Measurements from ENCODE around the gene CD55.
"Not testable (repeated sequence)": the region's sequence is repeated elsewhere in the genome, so short reads cannot be mapped to it uniquely, and the experiment has no call there.

Gene CD55

DNA sequence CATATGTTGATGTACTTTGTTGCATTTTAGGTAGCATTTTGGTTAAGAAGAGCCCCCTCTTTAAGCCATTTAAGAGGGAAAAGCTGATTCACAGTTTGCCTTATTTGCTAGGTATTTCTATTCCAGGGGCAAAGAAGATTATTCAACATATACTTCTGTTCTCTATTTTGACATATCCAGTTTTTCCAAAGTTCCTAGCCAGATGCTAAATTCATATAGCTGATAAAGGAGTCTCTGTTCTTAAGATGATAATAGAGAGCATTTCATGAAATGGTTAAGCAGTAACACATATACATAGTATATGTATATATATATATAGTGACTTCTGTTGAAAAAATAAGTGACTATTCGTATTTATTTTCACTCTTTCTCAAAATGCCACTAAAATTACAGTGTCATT lies 15.5 kb upstream of the CD55 start:
- no peak for DNase-seq

DNA sequence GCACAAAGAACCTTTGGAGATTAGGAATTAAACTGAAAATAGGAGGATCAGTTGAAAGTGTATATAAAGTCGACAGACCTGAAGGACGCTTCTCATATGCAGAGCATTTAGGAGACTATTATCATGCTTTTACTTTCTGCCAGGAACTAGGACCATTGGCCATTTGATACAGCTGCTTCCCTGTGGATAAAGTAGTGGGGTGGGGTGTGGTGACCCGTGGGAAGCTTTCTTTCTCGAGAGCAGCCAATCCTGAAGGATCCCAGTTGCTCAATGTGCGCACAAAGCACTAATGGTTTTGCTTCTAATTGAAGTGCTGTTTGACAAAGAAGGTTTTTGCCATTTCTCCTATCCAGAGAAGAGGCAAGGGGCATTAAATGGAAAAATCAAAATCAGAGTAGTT lies 14.9 kb upstream of the CD55 start:
- DNase-seq: no peak

DNA sequence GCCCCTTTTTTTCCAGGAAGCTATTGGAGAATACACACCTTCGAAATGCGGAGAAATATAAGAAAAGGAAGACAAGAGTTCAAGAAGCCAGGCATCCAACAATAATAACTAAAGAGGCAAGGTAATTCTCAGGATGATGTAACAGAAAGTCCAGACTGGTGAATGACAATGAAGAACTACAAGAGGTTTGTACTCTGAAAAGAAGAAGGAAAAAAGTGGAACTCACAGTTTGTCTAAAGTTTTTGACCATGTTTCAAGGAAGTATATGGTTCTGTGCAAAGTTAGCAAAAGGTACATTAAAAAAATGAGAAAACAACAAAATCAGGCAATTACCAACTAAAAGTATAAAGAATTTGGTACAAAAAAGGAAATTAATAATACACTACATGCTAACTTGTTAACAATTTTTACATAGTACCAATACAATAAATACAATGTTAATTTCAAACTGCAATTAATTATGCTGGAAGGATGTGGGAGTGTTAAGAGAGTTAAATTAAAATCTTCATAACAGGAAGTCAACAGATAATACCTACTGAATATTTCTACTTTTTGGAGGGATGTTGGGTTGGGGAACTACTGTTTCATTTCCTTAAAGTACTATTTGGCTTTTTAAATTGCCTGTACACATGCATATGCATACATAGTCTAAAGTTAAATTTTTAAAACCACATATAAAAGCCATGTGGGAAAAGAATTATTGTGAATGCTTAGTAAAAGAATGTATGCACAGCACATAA lies 12.9 kb upstream of the CD55 start:
- no peak for DNase-seq

DNA sequence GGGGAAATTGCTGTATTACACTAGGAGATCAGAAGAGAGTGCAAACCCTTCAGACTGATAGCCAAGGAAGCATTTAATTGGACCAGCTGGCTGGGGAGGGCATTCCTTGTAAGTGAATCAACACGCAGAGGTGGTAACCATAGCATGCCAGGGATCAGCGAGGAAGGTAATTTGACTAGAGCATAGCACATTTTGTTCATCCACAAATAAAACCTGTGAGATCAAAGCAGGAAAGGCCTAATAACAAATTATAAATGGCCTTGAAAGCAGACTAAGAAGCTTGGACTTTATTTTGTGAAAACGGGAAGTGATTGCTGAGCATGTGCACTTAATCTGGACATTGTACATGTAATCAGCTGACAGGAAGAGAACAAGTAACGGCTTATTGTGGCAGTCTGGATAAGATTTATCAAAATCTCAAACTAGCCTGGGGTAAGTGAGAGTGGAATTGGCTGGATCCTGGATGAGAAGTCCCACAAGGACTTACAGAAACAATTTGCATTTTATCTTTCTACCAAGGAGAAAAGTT lies 11.7 kb upstream of the CD55 start:
- DNase-seq: no peak

DNA sequence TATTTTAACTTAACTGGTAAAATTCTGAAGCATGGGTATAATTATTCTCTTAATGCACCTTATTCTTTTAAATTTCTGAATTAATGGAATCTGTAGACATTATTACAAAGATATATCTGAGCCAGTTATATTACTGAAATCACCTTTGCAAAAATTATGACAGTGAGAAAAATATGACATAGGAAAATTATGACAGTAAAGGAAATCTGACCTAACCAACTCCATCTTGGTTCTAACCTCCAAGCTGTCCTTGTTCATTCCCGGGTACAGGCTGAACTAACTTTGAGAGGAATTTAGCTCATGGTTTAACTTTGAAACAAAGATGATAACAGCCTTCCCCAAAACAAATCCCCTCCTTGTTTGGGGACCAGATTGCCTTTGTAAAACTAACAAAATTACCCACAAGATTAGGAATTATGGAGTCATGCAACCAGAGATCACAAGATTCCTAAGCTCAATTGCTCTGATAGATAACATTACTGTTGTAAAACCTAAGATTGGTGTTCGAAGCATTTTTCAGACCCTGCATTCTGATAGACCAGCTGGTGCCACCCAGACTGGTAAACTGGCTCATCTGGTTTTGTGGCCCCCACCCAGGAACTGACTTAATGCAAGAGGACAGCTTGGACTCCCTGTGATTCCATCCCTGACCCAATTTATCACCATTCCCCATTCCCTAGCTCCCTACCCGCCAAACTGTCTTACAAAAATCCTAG lies 9.4 kb upstream of the CD55 start:
- no peak for DNase-seq

DNA sequence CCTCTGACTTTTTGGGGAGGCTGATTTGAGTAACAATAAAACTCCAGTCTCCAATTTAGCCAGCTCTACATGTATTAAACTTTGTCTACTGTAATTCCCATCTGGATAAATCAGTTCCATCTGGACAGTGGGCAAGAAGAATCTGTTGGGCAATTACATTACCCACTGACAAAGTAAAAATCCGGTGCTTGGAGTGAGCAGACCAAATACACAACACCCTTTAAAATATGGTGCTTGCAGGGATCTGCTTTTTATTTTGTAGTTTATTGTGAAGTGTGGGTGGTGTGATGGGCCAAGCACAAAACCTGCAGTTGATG lies 8.9 kb upstream of the CD55 start:
- no peak for DNase-seq

DNA sequence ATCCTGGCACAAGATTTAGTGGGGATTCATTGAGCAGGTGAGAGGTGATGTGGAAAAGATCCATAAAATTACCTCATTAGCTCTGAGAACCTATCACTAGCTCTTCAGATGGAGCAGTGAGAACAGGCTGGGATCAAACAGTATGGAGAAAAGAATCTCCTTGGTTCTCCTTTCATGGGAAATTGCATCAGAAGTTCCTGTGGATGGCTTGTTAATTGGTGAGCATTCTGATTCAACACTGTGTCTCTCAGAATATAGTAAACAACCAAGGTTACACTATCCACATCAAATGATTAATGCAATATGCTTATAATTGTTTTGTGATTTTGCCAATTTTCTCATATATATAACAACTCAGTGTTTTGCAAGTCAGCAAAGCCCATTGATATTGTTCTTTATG lies 8.3 kb upstream of the CD55 start:
- no peak for DNase-seq

DNA sequence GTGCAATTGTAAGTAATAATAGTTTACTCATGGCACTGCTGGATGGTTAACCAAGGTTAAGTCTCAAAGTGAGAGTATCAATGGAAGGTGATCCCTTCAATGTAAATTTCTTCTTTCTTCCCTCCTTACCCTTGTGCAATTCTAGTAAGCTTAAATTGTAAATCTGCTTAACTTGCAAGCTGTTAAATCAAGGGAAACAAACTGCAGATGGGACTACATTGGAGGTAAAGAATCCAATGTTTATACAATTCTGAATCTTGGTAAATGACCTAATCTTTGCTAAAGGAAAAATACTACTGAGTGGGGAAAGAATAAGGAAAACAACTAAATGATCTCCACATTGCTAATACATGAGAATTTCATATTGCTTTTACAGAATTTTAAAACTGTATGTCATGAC lies 6.7 kb upstream of the CD55 start:
- no peak for DNase-seq

DNA sequence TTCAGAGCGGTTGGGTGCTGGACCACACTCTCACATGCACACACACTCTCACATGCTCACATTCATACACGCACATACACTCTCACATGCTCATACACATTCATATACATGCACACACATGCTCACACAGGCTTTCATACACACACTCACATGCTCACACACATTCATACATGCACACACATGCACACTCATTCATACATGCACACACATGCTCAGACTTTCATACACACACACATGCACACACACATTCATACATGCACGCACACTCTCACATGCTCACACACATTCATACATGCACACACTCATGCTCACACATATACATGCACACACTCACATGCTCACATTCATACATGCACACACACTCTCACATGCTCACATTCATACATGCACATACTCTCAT lies 6.0 kb upstream of the CD55 start:
- DNase-seq: no peak

DNA sequence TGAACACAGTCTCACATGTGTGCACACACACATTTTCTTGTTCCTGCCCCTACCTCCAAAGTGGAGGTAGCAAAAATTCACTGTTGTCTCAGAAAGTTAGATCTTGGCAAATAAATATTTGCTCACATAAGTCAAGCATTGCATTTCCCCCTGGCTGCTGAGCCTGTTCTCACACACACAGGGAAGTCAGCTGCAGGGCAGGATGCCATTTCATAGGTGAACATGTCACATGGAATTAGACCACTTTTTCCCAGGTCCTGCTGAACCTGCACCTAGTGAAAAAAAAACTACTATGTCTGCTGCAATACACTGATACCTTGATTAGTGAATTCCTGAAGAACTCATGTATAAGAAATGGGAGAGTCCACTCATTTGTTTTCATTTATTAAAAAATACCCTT lies 5.3 kb upstream of the CD55 start:
- no peak for DNase-seq

DNA sequence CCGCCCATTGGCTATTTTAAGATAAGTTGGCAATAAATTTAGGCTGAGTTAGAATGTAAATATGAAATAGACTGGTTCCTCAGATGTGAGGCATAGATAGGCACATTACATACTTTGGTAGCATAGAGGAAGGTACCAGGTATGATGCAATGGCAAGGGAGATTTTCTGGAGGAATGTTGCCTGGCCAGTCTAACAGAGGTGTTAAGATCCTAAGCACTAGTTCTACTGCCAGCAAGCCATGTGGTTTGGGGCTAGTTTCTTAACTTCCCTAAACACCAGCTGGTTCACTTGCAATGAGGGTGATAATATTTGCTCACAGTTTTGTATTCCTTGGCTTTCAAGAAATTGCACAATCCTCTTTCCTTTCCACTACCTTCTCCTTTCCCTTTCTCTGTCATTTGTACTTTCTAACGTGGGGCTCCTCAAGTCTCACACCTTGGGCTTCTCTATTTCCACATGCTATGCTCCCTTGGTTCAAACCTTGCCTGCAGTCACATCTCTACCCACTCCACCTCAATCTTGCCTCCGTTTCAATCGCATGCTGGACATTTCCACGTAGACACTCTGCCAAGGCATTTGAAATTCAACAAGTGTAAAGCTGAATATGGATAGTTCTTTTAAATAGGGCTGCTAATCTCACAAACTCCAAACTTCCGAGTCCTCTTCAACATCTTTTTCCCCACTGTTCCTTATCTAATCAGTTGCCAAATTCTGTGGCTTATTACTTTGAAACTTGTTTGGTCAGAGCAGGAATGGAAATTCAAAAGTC lies 4.7 kb upstream of the CD55 start:
- no peak for DNase-seq

DNA sequence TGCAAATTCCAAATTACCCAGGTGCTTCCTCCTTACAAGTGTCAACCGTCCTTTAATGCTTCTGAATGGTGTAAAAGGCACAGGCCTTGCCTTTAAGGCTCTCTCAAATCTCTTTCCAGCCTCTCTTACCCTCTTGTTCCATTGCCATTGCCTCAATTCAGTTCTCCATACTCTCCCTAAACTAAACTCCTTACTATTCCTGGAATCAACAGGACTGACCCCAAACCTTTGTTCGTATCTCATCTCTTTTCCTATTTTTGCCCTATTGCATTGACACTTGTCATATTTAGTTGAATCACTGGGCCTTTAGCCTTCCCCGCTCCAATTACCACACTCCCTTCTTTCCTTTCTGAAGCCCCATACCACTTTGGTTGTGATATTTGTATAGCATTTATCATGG lies 3.9 kb upstream of the CD55 start:
- no peak for DNase-seq

DNA sequence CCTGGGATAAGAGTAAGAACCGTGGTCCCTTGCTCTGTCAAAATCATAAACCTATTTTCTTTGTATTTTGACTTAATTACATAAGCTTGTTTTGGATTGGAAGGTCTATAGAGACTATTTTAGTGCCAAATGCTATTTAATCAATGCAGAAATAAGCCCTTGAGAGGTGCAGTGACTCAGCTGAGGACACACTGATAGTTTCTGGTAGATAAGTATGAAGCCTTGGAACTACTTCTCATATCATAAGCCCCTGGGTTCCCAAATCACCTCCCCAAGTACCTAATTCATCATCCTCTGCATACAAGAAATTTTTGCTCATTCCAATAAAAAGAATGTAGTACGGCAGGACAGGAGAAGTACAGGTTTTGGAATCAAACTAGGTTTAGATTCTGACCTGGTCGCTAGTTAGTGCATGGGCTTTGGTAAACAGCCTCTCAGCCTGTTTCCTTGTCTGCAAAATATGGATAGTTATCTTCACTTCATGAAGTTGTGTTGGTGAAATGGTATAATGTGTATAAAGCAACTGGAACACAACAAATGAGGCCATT lies 3.3 kb upstream of the CD55 start:
- DNase-seq: no peak

DNA sequence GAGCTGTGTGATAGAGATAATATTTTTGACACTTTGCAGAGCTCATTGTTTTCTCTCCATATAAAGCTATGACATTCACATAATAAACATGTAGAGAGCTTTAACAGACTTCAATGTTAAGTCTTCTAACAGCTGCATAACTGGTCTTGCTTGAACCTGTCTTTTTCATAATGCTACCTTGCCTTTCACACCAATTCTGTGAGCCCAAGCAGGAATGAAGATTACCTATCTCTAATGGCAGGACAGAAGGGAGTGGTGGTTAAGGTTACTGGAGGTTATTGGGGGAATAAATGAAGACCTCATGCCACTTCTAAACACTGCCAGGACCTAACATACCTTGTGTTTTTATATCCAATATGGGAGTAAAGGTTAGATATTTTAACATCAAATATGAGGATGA lies 2.3 kb upstream of the CD55 start:
- DNase-seq: no peak

DNA sequence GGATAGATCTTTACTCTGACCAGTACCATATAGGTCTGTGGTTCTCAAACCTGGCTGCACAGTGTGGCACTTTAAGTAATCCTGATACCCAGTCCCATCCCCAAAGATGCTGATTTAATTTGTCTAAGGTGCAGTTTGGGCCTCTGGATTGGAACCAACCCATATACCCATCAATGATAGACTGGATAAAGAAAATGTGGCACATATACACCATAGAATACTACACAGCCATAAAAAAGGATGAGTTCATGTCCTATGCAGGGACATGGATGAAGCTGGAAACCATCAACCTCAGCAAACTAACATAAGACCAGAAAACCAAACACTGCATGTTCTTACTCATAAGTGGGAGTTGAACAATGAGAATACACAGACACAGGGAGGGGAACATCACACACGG lies 1.4 kb upstream of the CD55 start:
- not testable (repeated sequence) for DNase-seq

DNA sequence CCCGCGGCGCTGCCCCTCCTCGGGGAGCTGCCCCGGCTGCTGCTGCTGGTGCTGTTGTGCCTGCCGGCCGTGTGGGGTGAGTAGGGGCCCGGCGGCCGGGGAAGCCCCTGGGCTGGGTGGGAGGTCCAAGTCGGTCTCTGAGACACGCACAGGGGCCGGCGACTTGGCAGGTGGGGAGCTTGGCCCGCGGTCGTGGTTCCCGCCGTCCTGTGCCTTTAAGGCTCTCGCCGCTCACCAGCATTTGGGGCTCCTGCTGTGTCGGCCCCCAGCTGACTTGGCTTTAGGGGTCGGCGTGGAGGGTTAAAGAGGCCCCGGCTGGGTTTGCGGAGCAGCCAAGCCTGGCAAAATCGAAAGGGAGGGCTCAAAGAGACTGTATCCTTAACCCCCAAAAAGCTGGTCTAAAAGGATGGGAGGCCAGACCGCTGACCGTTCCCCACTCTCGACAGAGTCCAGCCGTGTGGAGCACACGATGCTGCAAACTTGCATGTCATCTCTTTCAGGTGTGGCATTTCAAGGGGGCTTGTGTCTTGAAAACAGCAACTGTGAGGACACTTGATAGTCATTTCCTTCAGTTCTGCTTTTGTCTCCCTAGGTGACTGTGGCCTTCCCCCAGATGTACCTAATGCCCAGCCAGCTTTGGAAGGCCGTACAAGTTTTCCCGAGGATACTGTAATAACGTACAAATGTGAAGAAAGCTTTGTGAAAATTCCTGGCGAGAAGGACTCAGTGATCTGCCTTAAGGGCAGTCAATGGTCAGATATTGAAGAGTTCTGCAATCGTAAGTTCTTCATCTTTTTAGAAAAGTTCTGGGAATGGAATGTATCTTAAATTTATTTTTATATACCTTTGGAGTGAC lies 540 bp downstream of the CD55 start:
- no peak for DNase-seq

DNA sequence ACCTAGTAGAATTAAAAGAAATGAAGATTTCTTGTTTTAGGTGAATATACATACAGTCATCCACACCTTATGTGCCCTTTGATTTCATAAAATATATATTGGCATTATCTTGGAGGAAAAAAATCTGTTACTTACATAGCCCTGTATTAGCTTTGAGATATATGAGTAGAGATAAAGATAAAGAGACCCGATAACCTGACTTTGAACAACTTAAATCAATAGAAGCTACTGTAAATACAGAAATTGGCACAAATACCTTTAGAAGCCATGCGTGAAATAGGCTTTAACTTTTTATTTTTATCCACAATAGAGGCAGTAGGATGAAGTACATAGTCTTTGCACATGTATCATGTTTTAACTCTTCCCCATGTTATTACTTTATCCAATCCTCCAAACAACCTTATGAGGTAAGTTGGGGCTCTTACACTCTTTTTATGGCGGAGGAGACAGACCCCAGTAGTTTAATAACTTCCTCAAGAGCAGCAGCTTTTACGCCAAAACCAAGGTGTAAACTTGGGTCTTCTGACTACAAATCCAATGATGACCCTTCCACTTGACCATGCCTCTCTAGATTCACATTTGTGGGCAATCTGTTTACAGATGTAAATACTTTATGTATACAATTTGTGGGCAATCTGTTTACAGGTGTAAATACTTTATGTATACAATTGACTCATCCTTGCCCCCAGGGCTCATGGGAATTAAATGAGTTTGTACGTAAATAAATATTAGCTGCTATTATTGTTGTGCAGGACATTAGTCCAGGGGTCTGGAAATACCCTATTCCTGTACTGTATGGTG lies 2.1 kb downstream of the CD55 start:
- DNase-seq: no peak

DNA sequence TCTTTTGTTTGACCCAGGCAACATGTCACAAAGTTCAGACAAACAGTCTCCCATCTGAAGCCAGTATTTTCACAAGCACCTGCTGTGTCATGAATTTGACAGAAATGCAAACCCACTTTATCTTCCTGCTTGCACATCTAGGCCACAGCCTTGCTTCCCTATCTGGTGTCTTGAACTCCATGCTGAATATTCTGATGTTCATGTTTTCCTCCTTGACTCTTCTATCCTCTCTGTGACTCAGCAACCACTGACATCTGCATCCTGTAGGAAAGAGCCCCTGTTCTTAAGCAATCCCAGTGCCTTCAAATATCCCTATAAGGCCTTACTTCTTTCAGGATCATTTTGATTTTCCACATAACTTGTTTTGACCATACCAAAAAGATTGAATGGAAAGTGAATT lies 6.5 kb downstream of the CD55 start:
- no peak for DNase-seq

DNA sequence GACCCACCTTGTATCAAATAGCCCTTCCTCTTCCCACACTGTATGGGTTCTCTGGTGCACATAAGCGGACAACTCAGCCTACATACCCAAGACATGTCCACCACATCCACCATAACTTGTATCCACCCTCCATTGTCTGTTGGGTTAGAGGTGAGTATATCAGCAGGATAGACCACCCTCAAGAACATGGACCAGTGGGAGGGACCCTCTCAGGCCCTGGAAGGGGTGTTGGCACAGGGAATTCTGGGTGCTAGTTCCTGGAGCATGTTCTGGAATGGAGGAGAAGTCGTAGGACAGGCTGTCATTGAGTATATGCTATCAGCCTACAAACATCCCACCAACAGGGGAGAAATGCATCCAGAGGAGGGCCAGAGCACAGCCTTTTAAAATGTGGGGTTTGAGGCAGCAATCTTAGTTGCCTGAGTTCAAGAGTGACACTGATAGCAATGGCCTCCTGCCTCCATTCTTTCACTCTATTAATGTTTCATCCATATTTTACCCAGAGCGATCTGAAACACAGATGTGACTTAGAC lies 7.5 kb downstream of the CD55 start:
- DNase-seq: no peak

DNA sequence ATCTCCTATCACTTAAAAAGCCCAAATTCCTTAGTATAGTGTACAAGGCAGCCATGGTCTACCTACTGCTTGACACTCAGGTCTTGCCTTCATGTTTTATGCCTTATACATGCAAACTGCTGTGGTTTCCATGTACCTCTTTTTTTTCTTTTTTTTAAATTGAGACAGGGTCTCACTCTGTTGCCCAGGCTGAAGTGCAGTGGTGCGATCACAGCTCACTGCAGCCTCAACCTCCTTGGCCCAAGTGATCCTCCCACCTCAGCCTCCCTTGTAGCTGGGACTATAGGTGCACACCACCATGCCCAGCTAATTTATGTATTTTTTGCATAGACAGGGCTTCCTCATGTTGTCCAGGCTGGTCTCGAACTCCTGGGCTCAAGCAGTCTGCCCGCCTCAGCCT lies 8.0 kb downstream of the CD55 start:
- DNase-seq: no peak

DNA sequence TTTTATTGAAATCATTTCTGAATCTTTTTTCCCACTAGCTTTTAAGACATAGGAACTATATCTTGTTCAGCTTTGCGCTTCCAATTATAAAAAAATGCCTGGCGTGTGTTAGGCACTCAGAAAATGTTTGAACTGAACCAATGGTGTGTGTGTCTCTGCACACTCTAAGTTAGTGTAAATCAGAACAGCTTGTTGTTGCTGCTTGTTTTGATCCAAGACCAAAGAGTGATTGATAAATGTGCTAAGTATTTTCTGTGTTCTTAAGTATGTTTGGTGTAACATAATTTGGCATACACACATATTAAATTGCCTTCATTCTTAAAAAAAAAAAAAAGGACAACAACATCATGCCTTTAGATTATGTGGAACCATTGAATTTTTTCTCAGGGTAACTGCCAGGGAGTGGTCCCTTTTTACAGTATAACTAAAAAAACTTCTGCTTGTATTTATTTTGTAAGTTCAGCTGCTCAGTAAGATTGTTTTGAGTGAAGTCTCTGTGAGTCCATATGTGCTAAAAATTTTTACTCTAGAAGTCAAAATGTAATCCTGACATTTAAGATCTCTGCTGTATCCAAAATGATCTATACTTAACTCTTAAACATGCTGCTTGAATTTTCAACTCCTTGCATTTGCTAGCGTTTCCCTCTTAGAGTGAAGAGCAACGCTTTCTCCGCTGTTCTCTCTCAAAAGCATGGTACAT lies 8.7 kb downstream of the CD55 start:
- DNase-seq: no peak
